Thymus (tissue), 11 donors: Measurements from ENCODE around the gene TNFRSF12A. TPM values are rescaled to one million over a fixed set of nuclear protein-coding genes. Genes with fewer than 3 reads are reported as not detected.

ENCODE experiments used
- DNase-seq, 9 donors: peaks; one replicate each; pipeline ENCODE4 v3.0.0-alpha.2; 2013; ENCODE audit warnings: low spot score in 9 of 9, low read depth in 6 of 9, missing footprints in 1 of 9
- H3K27ac ChIP-seq, 2 donors: one replicate each; pipeline ENCODE4 v1.5.1; 2013; ENCODE audit warnings: control low read depth in 1 of 2, low read depth in 1 of 2, low read length in 1 of 2, mild to moderate bottlenecking in 1 of 2, moderate library complexity in 1 of 2
- H3K27me3 ChIP-seq, 2 donors: one replicate each; pipeline ENCODE4 v1.5.1; 2013; ENCODE audit warnings: low read length in 1 of 2; ENCODE audit not compliant: control insufficient read depth in 2 of 2, insufficient read depth in 1 of 2
- H3K36me3 ChIP-seq, 2 donors: one replicate each; pipeline ENCODE4 v1.5.1; 2013; ENCODE audit warnings: low read length in 1 of 2, mild to moderate bottlenecking in 1 of 2, moderate library complexity in 1 of 2; ENCODE audit not compliant: control insufficient read depth in 2 of 2, insufficient read depth in 2 of 2
- H3K4me1 ChIP-seq, 2 donors: one replicate each; pipeline ENCODE4 v1.5.1; 2013; ENCODE audit warnings: low read length in 2 of 2; ENCODE audit not compliant: control insufficient read depth in 2 of 2, insufficient read depth in 2 of 2
- H3K4me3 ChIP-seq, 2 donors: one replicate each; pipeline ENCODE4 v1.5.1; 2013; ENCODE audit warnings: low read length in 2 of 2, control low read depth in 1 of 2, mild to moderate bottlenecking in 1 of 2
- H3K9me3 ChIP-seq, 2 donors: one replicate each; pipeline ENCODE4 v1.5.1; 2013; ENCODE audit warnings: low read length in 1 of 2, mild to moderate bottlenecking in 1 of 2; ENCODE audit not compliant: control insufficient read depth in 2 of 2, insufficient read depth in 1 of 2
- WGBS: extraction: QIAGEN DNeasy Blood & Tissue Kit; methylation state at CpG from one replicate; pipeline ENCODE4 v1.1.7; 2013; 5-methylcytosine and 5-hydroxymethylcytosine counted together
- polyA plus RNA-seq: library from polyadenylated mRNA; stranded (reverse); fragments of 200-250 nt; gene quantifications from one replicate; pipeline ENCODE4 v1.2.3, GENCODE V29; 2013
- total RNA-seq: library from RNA; stranded (reverse); fragments of 120-200 nt; gene quantifications from one replicate; pipeline ENCODE4 v1.2.4, GENCODE V29; 2013
- donor health status: healthy.

The TNFRSF12A gene
- total and polyA plus RNA-seq, 2 donors = 5.1 to 46.9 TPM

GRCh38 chr16:2991566-2992261 lies 28.5 kb upstream of the TNFRSF12A start:
- no peak for DNase-seq
- Histone ChIP-seq H3K4me1 (peaks cover 0 to 28% of the 10 kb centered on the region in 2 donors), H3K4me3 (no peak overlapping the region), H3K9me3 (no peaks in the 10 kb centered on the region), H3K27me3 (peaks cover 5 to 33% of the 10 kb centered on the region in 2 donors), H3K36me3 (no peaks in the 10 kb centered on the region), H3K27ac (no peak overlapping the region)
- WGBS = 96% methylated on average over 12 of the region's 12 CpGs

DNA sequence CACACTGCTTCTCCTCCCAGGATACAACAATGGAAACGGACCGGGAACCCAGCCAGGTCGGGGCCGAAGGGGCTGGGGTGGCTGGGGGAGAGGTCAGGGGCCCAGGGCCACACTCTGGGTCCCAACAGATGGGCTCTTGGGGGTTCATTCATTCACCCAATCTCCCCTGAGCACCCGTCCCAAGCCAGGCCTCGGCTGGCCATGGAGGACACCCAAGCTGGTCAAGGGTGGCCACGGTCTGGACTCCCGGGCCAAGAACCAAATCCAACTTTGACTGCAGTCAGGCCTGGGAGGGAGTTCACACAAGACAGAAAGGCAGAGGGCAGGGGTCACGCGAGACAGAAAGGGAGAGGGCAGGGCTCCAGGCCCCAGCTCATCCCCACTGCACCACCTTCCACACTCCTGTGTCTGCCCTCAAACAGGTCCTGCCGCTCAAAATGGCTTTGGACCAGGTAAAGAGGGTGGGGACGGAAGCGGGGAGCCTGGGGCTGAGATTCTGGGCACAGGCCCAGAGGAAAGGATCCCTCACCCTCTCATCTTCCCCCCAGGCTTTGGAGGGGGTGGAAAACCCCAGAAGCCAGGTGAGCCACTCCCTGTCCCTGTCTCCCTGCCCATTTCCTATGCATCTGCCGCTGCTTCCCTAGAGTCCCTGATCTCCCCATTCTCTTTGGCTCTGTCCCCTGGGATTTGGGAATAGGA lies 27.6 kb upstream of the TNFRSF12A start:
- 92% methylated on average over 14 of the region's 14 CpGs for WGBS
- Histone ChIP-seq H3K27me3 (peaks cover 5 to 33% of the 10 kb centered on the region in 2 donors), H3K36me3 (no peaks in the 10 kb centered on the region), H3K4me1 (peaks cover 0 to 22% of the 10 kb centered on the region in 2 donors), H3K4me3 (no peak overlapping the region), H3K9me3 (no peaks in the 10 kb centered on the region), H3K27ac (peak overlapping the region; percentile 26 to 28)
- no peak for DNase-seq

GRCh38 chr16:2996298-2996697 lies 23.9 kb upstream of the TNFRSF12A start:
- Histone ChIP-seq H3K36me3 (no peaks in the 10 kb centered on the region), H3K4me3 (no peak overlapping the region), H3K4me1 (peaks cover 0 to 2% of the 10 kb centered on the region in 2 donors), H3K27ac (no peak overlapping the region), H3K9me3 (no peaks in the 10 kb centered on the region), H3K27me3 (peaks cover 3 to 40% of the 10 kb centered on the region in 2 donors)
- no peak for DNase-seq
- over 99% methylated on average over 13 of the region's 13 CpGs for WGBS

DNA sequence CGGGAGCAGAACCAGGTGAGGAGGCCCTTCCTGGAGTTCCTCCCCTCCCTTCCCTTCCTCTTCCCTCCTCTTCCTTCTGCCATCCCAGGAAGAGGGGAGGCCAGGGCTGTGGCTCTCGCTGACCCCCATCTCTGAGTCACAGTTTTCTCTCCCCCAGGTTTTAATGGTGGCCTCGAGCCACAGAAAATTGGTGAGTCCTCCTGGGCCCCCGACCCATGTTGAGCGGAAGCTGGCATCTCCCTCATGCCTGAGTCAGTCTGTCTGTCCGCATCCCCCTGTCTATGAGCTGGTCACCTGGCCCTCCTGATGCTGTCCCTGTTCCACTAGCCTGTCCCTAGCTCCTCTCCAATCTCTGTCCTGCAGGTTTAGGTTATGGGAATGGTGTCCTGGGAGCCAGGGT lies 20.2 kb upstream of the TNFRSF12A start:
- DNase-seq = no peak
- H3K36me3 ChIP-seq = no peaks in the 10 kb centered on the region
- WGBS = 93% methylated on average over 6 of the region's 6 CpGs
- peaks cover 3 to 8% of the 10 kb centered on the region in 2 donors for H3K4me1 ChIP-seq
- no peak overlapping the region for H3K4me3 ChIP-seq
- H3K9me3 ChIP-seq = no peaks in the 10 kb centered on the region
- H3K27ac ChIP-seq = no peak overlapping the region
- H3K27me3 ChIP-seq = peaks cover 6 to 46% of the 10 kb centered on the region in 2 donors

DNA sequence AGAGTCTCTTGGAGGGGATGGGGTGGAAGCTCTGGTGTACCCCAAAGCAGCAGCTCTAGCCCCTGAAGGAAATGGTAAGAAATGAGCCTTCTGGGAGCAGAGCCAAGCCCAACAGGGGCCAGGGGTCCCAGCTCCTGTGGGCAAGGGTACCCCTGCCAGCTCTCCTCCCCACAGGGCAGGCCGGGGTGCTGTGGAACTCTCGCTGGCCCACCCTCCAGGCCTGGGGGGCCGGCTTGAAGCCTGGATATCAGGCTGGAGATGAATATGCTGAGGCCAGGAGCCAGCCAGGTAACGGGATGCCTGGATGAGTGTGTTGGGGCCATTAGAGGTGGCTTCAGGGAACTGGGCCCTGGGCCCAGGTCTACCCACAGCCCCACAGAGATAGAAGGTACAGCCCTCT lies 19.6 kb upstream of the TNFRSF12A start:
- Histone ChIP-seq H3K36me3 (no peaks in the 10 kb centered on the region), H3K4me1 (peaks cover 4 to 9% of the 10 kb centered on the region in 2 donors), H3K27me3 (peaks cover 8 to 51% of the 10 kb centered on the region in 2 donors), H3K4me3 (no peak overlapping the region), H3K27ac (no peak overlapping the region), H3K9me3 (no peaks in the 10 kb centered on the region)
- WGBS = 98% methylated on average over 4 of the region's 4 CpGs
- DNase-seq = no peak

DNA sequence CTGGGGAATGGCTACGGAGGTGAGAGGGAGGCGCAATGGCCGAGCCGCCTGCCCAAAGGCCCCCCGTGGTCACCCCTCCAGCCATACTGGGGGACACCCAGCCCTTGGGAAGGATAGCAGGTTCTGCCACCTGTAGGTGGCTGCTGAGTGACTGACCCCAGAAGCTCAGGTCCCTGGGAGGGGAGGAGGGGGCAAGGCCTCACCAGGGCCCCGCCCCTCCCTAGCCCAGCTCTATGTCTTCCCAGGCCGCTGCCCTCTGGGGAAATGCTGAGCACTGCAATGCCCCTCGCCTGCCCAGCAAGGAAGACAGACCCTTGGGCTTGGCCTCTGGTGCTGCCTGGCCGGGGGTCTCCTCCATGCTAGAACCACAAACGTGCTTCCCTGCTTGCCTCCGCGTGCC lies 18.9 kb upstream of the TNFRSF12A start:
- no peak for DNase-seq
- no peak overlapping the region for H3K27ac ChIP-seq
- H3K27me3 ChIP-seq = peaks cover 10 to 58% of the 10 kb centered on the region in 2 donors
- no peaks in the 10 kb centered on the region for H3K36me3 ChIP-seq
- peaks cover 4 to 15% of the 10 kb centered on the region in 2 donors for H3K4me1 ChIP-seq
- no peak overlapping the region for H3K4me3 ChIP-seq
- H3K9me3 ChIP-seq = no peaks in the 10 kb centered on the region
- WGBS = 97% methylated on average over 12 of the region's 12 CpGs

DNA sequence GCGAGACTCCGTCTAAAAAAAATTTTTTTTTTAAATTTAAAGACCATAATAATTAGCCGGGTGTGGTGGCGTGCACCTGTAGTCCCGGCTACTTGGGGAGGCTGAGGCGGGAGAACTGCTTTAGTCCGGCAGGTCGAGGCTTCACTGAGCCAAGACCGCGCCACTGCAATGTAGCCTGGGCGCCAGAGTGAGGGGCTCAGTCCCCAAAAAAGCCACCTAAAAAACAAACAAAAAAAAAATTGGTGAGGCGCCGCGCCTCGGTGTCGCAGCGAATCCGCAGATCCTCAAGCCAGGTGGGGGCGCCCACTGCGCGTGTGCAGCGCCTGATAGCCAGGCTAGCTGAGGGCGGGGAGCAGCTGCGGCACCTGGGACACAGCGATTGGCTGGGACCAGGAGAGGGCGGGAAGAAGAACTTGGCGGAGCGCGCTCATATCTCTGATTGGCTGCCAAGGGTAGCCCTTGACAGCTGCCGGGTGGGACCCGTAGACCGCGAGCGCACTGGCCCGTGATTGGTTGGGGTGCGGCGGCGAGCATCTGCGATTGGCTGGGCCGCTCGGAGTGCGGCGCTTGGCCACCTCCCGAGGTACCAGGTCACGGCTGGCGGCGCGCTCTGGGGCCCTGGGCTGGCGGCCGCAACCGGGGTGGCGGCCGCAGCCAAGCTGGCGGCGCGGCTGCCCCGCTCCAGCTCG lies 16.4 kb upstream of the TNFRSF12A start:
- WGBS = 9% methylated on average over 58 of the region's 58 CpGs
- H3K36me3 ChIP-seq = no peaks in the 10 kb centered on the region
- H3K4me3 ChIP-seq = peak overlapping the region in 1 of 2 donors; percentile 61
- peaks cover 23 to 39% of the 10 kb centered on the region in 2 donors for H3K4me1 ChIP-seq
- no peak overlapping the region for H3K27ac ChIP-seq
- H3K9me3 ChIP-seq = peaks cover 0 to 4% of the 10 kb centered on the region in 2 donors
- peaks cover 10 to 61% of the 10 kb centered on the region in 2 donors for H3K27me3 ChIP-seq
- DNase-seq = peak; percentile 93 to 99 (median 97)

DNA sequence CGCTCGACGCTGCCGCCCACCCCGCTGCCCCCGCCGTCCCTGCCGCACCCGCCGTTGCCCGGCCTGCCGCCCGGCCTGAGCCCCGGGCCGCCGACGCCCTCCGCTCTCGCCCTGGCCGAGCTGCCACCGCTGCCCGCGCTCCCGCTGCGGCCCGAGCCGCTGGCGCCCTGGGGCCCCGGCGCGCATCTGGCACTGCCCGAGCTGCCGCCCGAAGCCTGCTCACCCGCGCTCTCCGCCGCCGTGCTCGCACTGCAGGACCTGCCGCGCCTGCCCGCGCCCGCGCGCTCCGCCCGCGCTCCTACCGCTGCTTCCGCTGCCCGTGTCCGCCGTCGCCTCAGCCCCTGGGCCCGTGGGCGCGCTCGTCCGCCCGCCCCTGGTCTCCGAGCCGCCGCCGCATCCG lies 15.8 kb upstream of the TNFRSF12A start:
- Histone ChIP-seq H3K4me1 (peaks cover 23 to 42% of the 10 kb centered on the region in 2 donors), H3K27me3 (peaks cover 7 to 62% of the 10 kb centered on the region in 2 donors)

More for the DNA sequence above, 15.8 kb upstream of the TNFRSF12A start:
- H3K4me3 ChIP-seq = peak overlapping the region in 1 of 2 donors; percentile 61
- no peak for DNase-seq
- no peaks in the 10 kb centered on the region for H3K36me3 ChIP-seq
- H3K27ac ChIP-seq = no peak overlapping the region
- WGBS = under 1% methylated on average over 62 of the region's 67 CpGs
- peaks cover 0 to 4% of the 10 kb centered on the region in 2 donors for H3K9me3 ChIP-seq
